GM21825 (cell line): ENCODE measurements around the gene ZFAND3.

Source experiments
- ATAC-seq: cut with Tn5 transposase; IDR thresholded peaks from one replicate; pipeline ENCODE4 v1.9.1; 2021; ENCODE audit warnings: mild to moderate bottlenecking, moderate library complexity; ENCODE audit not compliant: unreplicated experiment

The ZFAND3 gene

DNA sequence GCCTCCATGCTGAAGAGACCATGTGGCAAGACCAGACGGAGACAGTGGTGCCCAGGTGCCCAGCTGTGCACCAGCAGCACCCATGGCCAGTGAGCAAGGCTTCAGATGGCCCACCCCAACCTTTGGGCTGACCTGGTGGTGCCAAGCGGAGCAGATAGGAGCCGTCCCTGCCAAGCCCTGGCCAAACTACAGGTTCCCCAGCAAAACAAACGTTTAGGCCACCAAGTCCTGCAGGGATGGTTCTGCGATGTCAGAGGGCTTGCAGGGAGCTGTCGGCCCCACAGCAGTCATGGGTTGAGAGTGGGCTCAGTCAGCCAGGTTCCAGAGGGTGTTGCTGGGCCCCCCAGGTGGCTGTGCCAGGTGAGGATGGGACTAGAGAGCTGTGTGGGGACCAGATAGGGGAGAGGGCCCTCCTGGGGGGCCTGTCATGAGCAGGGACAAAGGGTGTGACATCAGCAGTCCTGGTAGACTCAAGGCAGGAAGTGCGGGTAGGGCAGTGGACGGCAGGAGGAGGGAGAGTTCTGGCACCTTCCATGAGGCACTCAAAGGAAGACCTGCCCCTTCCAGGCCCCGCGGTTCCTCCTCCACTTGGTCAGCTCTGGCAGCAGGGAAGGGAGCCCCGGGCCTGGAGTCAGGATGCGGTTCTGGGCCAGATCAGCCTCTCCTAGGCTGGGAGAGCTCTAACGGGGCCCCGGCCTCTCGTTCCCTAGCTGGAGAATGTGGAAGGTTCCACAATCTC is 342.4 kb downstream of the ZFAND3 start:
- no peak for ATAC-seq

DNA sequence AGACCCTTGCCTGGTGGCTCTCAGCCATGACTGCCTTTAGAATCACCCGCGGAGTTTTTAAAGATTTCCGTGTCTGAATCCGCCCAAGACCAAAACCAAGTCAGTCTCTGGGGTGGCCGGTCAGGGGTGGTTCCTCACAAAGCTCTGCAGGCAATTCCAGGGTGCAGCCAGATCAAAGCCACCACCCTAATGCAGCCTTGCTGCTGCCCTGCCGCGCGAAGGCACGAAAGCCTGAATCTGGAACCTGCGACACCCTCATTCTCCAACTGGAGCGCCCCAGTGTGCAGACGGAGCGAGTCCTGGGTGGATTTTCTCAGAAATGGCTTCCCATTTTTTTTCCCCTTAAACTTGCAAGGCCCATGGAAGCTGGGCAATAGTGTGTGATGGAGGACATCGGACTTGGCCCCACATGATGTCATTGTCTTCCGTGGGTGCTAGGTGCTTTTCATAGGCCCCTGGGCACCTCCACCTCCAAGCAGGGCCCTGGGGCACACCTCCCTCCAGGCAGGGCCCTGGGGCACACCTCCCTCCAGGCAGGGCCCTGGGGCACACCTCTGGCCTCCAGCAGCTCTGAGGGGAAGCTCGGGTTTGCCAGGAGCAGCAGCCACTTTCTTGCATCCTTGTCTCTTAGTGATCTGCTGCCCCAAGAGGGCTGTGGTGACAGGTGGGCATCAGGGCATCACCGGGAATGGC is 343.1 kb downstream of the ZFAND3 start:
- no peak for ATAC-seq

DNA sequence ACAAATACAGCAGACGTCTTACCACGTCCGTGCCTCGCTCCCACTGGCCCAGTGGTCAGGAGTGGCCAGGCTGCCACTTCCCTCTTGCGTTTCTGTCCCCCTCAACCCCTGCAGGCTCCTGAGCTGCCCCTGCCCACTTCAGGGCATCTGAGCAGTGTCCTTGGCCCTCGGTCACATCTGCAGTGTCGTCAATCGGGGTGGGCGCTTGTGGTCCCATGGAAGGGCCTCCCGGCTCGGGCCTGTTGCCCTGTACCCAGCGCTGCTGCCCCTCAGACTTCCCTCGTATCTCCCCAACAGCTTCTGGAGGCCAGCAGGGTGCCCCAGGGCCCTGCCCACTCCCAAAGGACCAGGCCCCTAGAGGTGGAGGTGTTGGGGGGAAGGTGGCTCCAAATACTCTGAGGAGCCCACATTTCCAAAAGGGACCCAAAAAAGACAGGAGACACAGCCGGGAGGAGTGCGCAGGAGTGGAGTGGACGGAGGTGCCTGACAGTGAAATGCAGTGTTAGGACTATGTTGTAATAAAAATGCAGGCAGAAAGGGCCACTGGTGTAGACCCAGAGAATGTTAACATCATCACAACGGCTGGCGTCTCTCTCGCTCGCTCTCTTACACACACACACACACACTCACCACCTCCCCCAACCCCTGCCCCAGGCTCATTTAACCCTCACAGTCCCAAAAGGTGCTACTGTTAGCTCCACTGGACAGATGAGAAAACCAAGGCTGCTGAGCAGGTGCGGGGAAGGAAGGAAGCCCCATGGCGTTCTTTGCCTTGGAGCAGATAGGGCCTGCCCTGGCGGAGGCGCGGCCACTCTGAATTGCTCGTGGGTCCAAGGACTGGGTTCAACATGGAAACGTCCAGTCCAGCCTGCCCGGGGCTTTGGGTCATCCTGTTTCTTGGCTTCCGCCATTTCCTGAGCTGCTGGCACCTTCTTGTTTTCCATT is 343.9 kb downstream of the ZFAND3 start:
- no peak for ATAC-seq

DNA sequence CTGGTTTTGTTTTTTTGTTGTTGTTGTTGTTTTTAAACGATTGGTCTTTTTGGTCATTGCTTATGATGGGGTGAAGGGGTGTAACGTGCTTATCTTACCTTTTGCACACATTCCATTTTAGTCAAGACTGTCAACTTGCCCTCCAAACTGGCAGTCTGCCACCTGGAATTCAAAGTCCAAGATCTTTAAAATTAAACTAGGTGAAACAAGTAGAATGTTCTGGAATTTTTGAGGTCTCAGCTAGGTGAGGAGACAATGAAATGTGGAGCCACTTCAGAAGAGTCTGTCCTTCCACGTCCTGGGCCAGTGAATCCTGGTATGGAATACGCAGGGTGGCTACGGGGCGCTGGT is 344.6 kb downstream of the ZFAND3 start:
- no peak for ATAC-seq

DNA sequence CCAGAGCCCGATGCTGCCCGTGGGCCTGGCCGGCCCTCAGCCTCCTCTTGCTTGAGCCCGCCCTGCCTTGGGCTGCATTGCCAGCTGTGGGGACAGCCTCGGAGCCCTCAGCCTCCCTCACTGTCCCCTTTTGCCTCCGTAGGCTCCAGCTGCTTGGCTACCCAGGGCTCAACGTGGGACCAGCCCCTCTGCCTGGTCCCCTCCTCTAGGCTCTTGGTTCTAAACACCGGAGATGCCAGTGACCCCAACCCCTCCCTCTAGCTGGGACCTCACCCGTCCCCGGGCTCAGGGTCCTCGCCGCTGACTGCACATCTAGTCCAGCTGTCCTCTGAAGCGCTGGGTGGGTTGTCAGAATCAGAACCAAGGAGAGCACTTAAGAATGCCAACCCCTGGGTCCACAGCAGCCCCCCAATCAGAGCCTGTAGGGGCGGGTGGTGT is 345.2 kb downstream of the ZFAND3 start:
- no peak for ATAC-seq

DNA sequence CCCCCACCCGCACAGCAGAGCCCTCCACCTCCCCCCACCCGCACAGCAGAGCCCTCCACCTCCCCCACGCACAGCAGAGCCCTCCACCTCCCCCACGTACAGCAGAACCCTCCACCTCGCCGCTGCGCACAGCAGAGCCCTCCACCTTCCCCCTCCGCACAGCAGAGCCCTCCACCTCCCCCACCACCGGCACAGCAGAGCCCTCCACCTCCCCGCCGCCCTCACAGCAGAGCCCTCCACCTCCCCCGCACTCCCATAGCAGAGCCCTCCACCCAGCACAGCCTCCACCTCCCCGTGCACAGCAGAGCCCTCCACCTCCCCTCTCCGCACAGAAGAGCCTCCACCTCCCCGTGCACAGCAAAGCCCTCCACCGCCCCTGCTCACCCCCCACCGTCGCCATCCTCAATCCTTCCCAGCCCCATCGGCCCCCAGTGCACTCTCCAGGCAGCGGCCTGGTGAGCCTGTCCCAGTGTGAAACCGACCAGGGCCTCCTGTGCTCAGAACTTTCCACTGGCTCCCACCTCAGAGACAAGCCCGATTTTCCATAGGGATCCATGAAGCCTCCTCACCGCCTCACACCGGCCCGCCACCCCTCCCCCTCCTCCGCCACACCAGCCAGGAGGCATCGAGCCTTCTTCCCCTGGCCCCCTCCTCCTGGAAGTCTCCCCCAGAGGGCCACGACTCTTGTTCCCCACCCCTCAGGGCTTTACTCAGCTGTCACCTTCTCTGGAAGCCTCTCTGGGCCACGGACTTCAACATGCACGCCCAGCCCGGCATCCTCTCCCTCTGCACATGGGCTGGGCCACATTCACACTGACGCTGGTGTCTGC is 347.1 kb downstream of the ZFAND3 start:
- no peak for ATAC-seq

- ATAC-seq: no peak
These were observed 348.1 kb downstream of the ZFAND3 start for GRCh38 chr6:38167598-38167997.

DNA sequence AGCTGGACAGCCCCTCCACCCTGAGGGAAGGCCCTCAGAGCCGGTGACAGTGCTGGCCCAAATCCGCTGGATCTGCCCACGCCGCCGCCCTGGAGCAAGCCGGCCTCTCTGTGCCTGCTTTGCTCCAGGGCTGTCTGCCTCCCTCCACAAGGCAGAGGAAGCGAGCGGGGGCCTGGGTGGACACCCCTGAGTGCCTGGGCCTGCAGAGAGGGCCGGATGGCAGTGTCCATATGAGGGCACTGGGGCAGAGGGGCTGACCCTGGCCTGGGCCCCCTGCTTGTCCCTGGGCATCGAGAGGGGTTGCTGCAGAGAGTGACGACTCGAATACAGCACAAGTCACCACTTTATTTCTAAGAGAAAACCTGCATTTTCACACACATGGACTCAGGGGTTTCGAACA is 348.6 kb downstream of the ZFAND3 start:
- ATAC-seq: no peak

GRCh38 chr6:38168699-38169098 is 349.2 kb downstream of the ZFAND3 start:
- no peak for ATAC-seq

DNA sequence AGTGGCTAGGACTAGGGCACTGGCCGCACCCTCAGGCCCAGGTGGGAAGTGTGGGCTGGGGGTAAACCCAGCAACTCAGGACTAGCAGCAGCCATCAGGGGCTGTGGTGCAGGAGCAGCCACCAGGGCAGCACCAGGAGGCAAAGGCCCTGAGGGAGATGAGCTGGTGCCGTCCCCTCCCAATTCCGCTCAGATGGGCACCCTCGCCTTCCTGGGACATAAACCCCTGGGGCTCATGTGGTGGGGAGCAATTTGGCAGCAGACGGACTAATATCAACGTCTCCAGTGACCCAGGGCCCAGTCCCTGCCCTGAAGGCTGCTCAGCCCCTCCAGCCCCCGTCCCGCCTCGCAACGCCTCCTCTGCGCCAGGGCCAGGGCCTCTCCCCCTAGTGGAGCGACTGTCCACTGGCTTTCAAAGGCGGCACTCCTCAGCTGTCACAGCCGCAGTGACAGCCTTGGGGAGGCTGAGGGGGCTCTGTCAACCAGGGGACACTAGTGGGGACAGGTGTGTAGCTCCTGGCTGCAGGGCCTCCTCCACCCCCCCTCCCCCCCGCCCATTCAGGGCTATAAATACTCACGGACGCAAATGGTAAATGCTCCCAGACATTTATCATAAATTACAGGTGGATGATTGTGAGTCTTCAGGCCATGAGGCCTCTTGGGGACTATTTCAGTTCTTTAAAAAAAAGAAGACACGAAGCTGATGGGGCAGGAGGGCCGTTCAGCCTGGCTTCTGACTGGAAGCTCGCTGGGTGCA is 349.9 kb downstream of the ZFAND3 start:
- no peak for ATAC-seq

GRCh38 chr6:38169977-38170526 is 350.5 kb downstream of the ZFAND3 start:
- no peak for ATAC-seq

GRCh38 chr6:38170666-38171355 is 351.3 kb downstream of the ZFAND3 start:
- no peak for ATAC-seq

DNA sequence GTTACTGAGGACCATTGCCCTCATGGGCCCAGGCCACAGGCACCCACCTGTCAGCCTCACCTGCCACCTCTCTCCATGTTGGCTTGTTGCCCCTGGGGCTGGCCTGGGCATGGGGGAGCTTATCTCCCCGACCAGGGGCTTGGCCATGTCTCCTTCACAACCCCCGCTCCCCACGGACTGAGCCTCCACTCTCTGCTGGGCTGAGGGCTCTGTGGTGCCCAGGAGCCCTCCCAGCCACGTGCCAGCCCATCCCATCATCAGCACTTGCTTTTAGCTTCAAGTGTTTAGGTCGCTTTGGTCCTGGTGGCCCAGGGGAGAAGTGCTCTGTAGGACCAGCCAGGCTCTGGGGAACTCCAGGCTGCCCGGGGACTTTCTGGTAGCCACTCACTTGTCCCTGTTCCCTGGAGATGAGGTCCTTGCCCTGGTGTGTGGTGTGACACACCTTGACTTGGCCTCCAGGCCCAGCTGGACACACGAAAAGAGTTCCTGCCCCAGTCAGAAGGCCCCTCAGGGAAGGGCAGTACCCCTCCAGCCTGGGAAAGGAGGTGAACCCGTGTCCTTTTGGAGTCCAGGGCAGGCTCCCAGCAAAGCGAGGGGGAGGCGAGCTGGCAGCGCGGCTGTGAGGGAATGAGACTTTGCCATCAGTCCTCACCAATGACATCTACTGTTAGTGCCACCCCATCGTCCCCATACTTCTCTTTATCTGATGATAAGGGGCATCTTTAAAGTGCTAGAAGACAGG is 352.6 kb downstream of the ZFAND3 start:
- ATAC-seq: no peak

GRCh38 chr6:38172739-38173410 is 353.3 kb downstream of the ZFAND3 start:
- no peak for ATAC-seq

- ATAC-seq: no peak
These were observed 354.4 kb downstream of the ZFAND3 start for GRCh38 chr6:38173909-38174308.

DNA sequence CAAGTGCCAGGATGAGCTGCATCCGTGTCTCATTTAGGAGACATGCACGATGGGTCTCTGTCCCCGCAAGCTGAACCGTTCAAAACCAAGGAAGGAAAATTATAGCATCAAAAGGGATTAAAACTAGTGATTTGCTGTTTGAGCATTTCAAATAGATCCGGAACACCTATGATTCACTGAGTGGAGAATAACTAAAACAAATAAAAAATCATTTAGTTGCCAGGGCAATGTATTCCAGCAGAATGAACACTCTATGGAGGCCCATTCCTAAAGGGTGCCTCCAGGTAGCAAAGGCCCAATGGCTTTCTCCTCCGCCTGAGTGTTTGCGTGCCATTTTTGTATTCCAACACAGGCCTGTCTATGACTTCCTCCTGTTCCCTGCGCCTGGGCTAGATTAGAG is 354.8 kb downstream of the ZFAND3 start:
- ATAC-seq: no peak

DNA sequence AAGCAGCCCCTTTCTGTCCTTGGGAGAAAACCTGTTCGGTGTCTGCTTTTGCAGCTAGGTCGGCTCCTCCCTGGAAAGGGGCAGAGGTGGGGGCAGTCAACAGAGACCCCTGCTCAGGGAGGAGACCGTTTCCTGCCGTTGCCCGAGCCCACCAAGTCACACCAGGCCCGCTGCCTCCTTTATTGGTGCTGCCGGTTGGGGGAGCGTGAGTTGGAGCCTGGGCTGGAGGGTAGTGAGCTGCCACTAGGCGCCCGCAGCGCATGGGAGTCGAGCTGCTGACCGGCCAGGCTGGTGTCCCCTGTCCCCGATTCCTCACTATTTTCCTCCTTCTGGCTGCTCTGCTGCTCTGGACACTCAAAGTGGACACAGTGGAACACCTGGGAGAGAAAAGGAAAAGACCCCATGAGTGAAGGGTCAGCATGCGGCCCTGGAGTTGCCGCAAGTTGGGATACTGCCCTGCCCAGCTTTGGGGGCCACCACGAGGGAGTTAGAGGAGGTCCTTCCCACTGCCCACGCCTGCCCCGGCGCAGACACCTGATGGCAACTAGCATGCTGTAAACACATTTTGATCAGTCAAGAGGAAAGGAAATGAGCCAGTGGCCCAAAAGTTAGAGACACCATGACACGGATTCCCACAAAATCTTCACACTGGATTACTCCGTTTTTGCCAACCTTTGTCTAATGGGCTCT is 355.4 kb downstream of the ZFAND3 start:
- no peak for ATAC-seq
